GM10847 (cell line): ENCODE measurements around the gene ABCD4.

Source experiments
- POLR2A ChIP-seq: IDR thresholded peaks from 2 replicates; pipeline ENCODE4 v1.6.1; 2011; ENCODE audit not compliant: insufficient read length; ENCODE audit errors: extremely low read depth

ABCD4 gene

GRCh38 chr14:74246542-74246941 lies 56.2 kb downstream of the ABCD4 start:
- TF ChIP-seq POLR2A = no peak

- TF ChIP-seq POLR2A = no peak
Observed at GRCh38 chr14:74245292-74245691, 57.4 kb downstream of the ABCD4 start.

GRCh38 chr14:74244115-74244514 lies 58.6 kb downstream of the ABCD4 start:
- no peak for TF ChIP-seq POLR2A

DNA sequence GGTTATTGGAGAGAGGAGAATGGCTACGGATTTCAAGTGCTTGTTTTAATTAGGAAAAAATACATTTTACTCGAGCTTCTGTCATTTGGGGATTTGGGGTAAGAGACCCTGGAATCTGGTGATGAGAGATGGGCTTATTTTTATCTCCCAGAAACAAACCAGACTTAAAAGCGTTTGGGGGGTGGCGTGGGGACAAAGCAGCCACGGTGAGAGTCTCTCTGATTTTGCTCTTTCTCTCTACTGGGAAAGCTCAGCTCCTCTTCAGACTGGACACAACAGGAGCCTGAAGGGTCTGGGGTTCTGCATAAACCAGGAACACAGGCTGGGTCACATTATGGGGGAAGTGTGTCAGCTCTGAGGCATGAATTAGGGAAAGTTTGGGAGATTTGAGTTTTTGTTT lies 59.7 kb downstream of the ABCD4 start:
- TF ChIP-seq POLR2A = no peak

- TF ChIP-seq POLR2A = no peak
Observed at GRCh38 chr14:74242780-74243042, 60.0 kb downstream of the ABCD4 start.

DNA sequence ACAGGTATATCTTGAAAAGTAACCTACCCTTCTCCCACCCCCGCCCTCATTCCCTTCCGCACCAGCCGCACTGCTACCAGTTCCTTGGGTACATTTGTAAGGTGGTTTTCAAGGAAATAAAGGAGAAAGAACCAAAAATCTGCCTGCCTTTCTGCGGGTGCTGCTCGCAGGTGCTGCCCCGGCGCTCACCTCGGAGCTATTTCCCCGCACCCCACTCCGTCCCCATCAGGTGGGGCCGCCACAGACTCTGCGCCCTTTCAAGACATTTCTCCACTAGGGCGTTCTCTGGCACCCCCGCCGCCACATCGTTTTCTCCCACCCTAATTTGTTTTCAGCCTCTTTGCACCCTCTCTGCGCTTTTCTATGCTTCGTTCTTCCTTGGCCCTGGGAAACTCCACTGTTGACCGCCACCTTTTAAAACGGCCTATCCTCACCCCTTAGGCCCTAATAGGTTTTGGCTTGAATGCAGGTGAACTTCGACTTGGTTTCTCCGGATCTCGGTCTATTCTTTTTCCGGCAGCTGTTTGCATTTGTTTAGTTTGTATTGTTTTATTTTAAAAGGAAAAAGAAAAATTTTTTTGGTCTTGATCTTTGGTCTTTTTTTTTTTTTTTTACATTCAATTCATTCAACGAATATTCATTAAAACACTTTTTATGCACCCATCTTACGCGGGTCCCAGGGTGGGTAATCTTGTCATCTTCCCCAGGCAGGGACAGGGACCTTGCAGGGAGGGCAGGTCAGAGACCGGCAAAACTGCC lies 60.5 kb downstream of the ABCD4 start:
- TF ChIP-seq POLR2A = no peak

GRCh38 chr14:74241652-74242017 lies 61.1 kb downstream of the ABCD4 start:
- no peak for TF ChIP-seq POLR2A

DNA sequence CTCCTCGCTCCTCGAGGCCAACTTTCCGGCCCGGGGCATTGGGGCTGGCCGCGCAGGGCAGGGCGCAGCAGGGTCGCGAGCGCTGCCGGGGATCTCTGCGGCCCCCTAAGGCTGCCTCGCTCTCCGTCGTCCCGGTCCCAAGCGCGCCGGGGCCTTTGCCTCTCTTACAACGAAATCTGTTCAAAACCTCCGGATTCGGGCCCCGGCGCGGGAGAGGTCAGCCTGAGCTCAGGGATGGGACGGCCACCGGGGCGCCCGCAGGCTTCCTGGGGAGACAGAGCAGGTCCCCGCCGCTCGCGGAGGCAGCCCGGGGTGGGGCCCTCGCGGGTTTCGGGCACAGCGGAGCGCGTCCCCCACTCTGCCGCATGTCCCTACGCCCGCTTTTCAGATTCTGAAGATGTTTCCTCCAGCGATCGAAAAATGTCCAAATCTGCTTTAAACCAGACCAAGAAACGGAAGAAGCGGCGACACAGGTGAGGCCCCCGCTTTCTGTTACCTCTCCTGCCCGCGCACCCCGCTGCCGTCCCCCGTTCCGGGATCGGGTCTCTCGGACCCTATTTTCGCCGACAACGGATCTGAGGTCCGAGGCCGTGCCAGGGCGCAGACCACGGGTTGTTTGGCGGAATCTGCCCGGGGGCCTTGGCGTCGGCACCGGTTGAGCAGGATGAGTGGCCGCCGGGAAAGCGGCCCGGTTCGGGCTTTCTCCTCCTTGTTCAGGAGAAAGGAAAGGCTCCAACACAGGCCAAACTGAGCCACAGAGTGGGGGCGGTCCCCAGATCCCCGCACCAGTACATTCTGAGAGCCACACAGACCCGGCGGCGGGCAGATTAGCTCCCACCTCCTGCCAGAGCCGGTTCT lies 61.7 kb downstream of the ABCD4 start:
- TF ChIP-seq POLR2A = no peak

DNA sequence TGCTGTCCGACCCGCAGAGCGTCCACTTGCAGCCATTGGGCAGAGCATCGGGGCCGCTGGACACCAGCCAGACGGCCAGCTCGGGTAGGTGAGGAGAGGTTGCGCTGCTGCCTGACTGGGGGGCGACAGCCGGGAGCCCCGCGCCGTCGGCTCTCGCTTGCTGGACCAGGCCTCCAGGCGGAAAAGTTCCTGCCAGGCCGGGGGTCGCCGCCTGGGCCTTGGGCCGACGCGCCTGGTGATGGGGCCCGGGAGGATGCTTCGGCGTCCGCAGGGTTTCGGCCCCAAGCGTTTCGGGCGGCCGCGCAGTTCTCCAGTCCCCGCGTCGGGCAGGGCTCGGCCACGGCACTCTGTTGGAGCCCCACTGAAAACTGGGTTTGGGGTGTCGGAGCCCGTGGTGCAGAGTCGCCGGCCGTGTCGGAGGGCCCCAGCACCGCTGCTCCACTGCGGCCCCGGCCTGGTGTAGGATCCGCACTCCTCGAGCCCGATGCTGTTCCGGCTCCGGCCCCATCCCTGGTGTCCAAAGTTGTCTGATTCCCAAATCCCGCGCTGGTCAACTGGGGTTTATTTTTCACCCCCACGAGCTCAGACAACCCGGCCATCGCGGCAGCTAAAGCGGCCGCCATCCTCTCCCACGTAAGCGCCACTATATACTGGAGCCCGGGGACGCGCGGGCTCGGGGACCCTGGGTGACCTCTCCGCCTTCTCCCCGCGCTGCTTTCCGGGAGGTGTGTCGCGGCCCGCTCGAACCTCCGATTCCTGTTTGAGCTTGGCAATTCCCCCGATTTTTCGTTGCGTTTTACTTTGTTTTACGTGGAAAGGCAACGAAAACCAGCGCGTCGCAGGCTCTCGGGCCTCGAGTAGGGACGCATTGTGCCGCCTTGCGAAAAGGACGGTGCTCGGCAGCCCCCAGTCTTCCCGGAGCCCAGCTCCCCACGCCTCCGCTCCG lies 62.6 kb downstream of the ABCD4 start:
- no peak for TF ChIP-seq POLR2A

GRCh38 chr14:74238974-74239847 lies 63.5 kb downstream of the ABCD4 start, which contains the start of gene VSX2:
Gene VSX2 (plus strand): TSS chr14:74239449. CDS start chr14:74239562, 113 bp downstream.
- TF ChIP-seq POLR2A = no peak

- TF ChIP-seq POLR2A = no peak
Observed at GRCh38 chr14:74237441-74237840, 65.3 kb downstream of the ABCD4 start.
